ENCODE data around the gene USP17L12. TPM values are rescaled to one million over a fixed set of nuclear protein-coding genes. Genes with fewer than 3 reads are reported as not detected.
"Not testable (repeated sequence)": the region's sequence is repeated elsewhere in the genome, so short reads cannot be mapped to it uniquely, and the experiment has no call there.

USP17L12 gene
- total RNA-seq: not detected
- polyA plus RNA-seq (2013, experiment 1 of 2): not detected
- polyA plus RNA-seq (2013, experiment 2 of 2): not detected
- total RNA-seq: 0 reads per million in 172 experiments

GRCh38 chr4:9219852-9220251 lies at the start of gene USP17L12:
Gene USP17L12 (plus strand): TSS chr4:9220152. CDS start chr4:9220152, 0 bp downstream.
- H3K4me3 ChIP-seq (ENCODE audit: low read length); DNase-seq; CTCF ChIA-PET; H3K4me1 ChIP-seq (ENCODE audit: insufficient read depth, low read length); ATAC-seq (ENCODE audit: poor library complexity); H3K4me3 Mint-ChIP-seq; POLR2A ChIA-PET; H3K36me3 ChIP-seq (ENCODE audit: insufficient read depth, low read length); H3K4me1 Mint-ChIP-seq (ENCODE audit: low read depth); H3K27me3 ChIP-seq (ENCODE audit: control insufficient read depth in 1 of 2, insufficient read depth in 2 of 2, low read length in 2 of 2); H3K27ac Mint-ChIP-seq; H3K9me3 ChIP-seq (ENCODE audit: control insufficient read depth in 1 of 2, insufficient read depth in 1 of 2, low read length in 2 of 2); H3K27ac ChIP-seq (ENCODE audit: low read depth in 1 of 2, low read length in 2 of 2); H3K9me3 Mint-ChIP-seq; H3K36me3 Mint-ChIP-seq (ENCODE audit: low read depth); H3K27me3 Mint-ChIP-seq; intact Hi-C loops (cut with DNase I, micrococcal nuclease): not testable (repeated sequence)

GRCh38 chr4:9210357-9210756 lies 9.6 kb upstream of the USP17L12 start, which contains the start of gene USP17L10:
Gene USP17L10 (plus strand): TSS chr4:9210657. CDS start chr4:9210657, 0 bp downstream.
- intact Hi-C loops (cut with DNase I, micrococcal nuclease); H3K4me3 Mint-ChIP-seq; H3K4me3 ChIP-seq (ENCODE audit: low read length); H3K9me3 Mint-ChIP-seq; DNase-seq; CTCF ChIA-PET; H3K36me3 ChIP-seq (ENCODE audit: insufficient read depth, low read length); H3K27me3 ChIP-seq (ENCODE audit: control insufficient read depth in 1 of 2, insufficient read depth in 2 of 2, low read length in 2 of 2); H3K36me3 Mint-ChIP-seq (ENCODE audit: low read depth); POLR2A ChIA-PET; H3K4me1 ChIP-seq (ENCODE audit: insufficient read depth, low read length); H3K9me3 ChIP-seq (ENCODE audit: control insufficient read depth in 1 of 2, insufficient read depth in 1 of 2, low read length in 2 of 2); ATAC-seq (ENCODE audit: poor library complexity); H3K27ac ChIP-seq (ENCODE audit: low read depth in 1 of 2, low read length in 2 of 2); H3K4me1 Mint-ChIP-seq (ENCODE audit: low read depth); H3K27me3 Mint-ChIP-seq; H3K27ac Mint-ChIP-seq: not testable (repeated sequence)

- H3K27me3 Mint-ChIP-seq; CTCF ChIA-PET; H3K27ac Mint-ChIP-seq; intact Hi-C loops (cut with DNase I, micrococcal nuclease); H3K36me3 ChIP-seq (ENCODE audit: insufficient read depth, low read length); POLR2A ChIA-PET; H3K4me3 ChIP-seq (ENCODE audit: low read length); H3K4me1 Mint-ChIP-seq (ENCODE audit: low read depth); H3K4me3 Mint-ChIP-seq; H3K36me3 Mint-ChIP-seq (ENCODE audit: low read depth); H3K27ac ChIP-seq (ENCODE audit: low read depth in 1 of 2, low read length in 2 of 2); H3K4me1 ChIP-seq (ENCODE audit: insufficient read depth, low read length); H3K9me3 ChIP-seq (ENCODE audit: control insufficient read depth in 1 of 2, insufficient read depth in 1 of 2, low read length in 2 of 2); ATAC-seq (ENCODE audit: poor library complexity); H3K9me3 Mint-ChIP-seq; H3K27me3 ChIP-seq (ENCODE audit: control insufficient read depth in 1 of 2, insufficient read depth in 2 of 2, low read length in 2 of 2): not testable (repeated sequence)
- DNase-seq: peak in 1 of 14 experiments; percentile 3
Observed at GRCh38 chr4:9214701-9215100, 5.3 kb upstream of the USP17L12 start.

- H3K4me3 Mint-ChIP-seq; ATAC-seq (ENCODE audit: poor library complexity); H3K27me3 ChIP-seq (ENCODE audit: control insufficient read depth in 1 of 2, insufficient read depth in 2 of 2, low read length in 2 of 2); DNase-seq; H3K36me3 ChIP-seq (ENCODE audit: insufficient read depth, low read length); CTCF ChIA-PET; H3K4me1 Mint-ChIP-seq (ENCODE audit: low read depth); H3K4me1 ChIP-seq (ENCODE audit: insufficient read depth, low read length); H3K9me3 Mint-ChIP-seq; H3K27me3 Mint-ChIP-seq; POLR2A ChIA-PET; H3K36me3 Mint-ChIP-seq (ENCODE audit: low read depth); intact Hi-C loops (cut with DNase I, micrococcal nuclease); H3K27ac Mint-ChIP-seq; H3K4me3 ChIP-seq (ENCODE audit: low read length); H3K27ac ChIP-seq (ENCODE audit: low read depth in 1 of 2, low read length in 2 of 2); H3K9me3 ChIP-seq (ENCODE audit: control insufficient read depth in 1 of 2, insufficient read depth in 1 of 2, low read length in 2 of 2): not testable (repeated sequence)
Observed at GRCh38 chr4:9215105-9215504, 4.8 kb upstream of the USP17L12 start, which contains the start of gene USP17L11. Gene USP17L11 (plus strand): TSS chr4:9215405. CDS start chr4:9215405, 0 bp downstream.

- intact Hi-C loops (cut with DNase I, micrococcal nuclease); H3K36me3 ChIP-seq (ENCODE audit: insufficient read depth, low read length); POLR2A ChIA-PET; H3K4me3 ChIP-seq (ENCODE audit: low read length); H3K36me3 Mint-ChIP-seq (ENCODE audit: low read depth); ATAC-seq (ENCODE audit: poor library complexity); CTCF ChIA-PET; H3K4me3 Mint-ChIP-seq; H3K27me3 Mint-ChIP-seq; DNase-seq; H3K27ac Mint-ChIP-seq; H3K4me1 Mint-ChIP-seq (ENCODE audit: low read depth); H3K27me3 ChIP-seq (ENCODE audit: control insufficient read depth in 1 of 2, insufficient read depth in 2 of 2, low read length in 2 of 2); H3K9me3 Mint-ChIP-seq; H3K9me3 ChIP-seq (ENCODE audit: control insufficient read depth in 1 of 2, insufficient read depth in 1 of 2, low read length in 2 of 2); H3K4me1 ChIP-seq (ENCODE audit: insufficient read depth, low read length); H3K27ac ChIP-seq (ENCODE audit: low read depth in 1 of 2, low read length in 2 of 2): not testable (repeated sequence)
Observed at GRCh38 chr4:9224596-9224995, 4.6 kb downstream of the USP17L12 start, which contains the start of gene USP17L13. Gene USP17L13 (plus strand): TSS chr4:9224896. CDS start chr4:9224896, 0 bp downstream.

- H3K4me3 ChIP-seq (ENCODE audit: low read length); CTCF ChIA-PET; H3K4me1 Mint-ChIP-seq (ENCODE audit: low read depth); ATAC-seq (ENCODE audit: poor library complexity); H3K27me3 ChIP-seq (ENCODE audit: control insufficient read depth in 1 of 2, insufficient read depth in 2 of 2, low read length in 2 of 2); H3K27me3 Mint-ChIP-seq; H3K27ac Mint-ChIP-seq; H3K9me3 Mint-ChIP-seq; H3K36me3 ChIP-seq (ENCODE audit: insufficient read depth, low read length); H3K9me3 ChIP-seq (ENCODE audit: control insufficient read depth in 1 of 2, insufficient read depth in 1 of 2, low read length in 2 of 2); H3K4me3 Mint-ChIP-seq; H3K36me3 Mint-ChIP-seq (ENCODE audit: low read depth); H3K4me1 ChIP-seq (ENCODE audit: insufficient read depth, low read length); intact Hi-C loops (cut with DNase I, micrococcal nuclease); H3K27ac ChIP-seq (ENCODE audit: low read depth in 1 of 2, low read length in 2 of 2); POLR2A ChIA-PET: not testable (repeated sequence)
- DNase-seq: peak in 1 of 14 experiments; percentile 24
Observed at GRCh38 chr4:9230249-9230648, 10.3 kb downstream of the USP17L12 start.

- CTCF ChIA-PET; H3K27ac ChIP-seq (ENCODE audit: low read depth in 1 of 2, low read length in 2 of 2); H3K4me3 Mint-ChIP-seq; ATAC-seq (ENCODE audit: poor library complexity); H3K9me3 ChIP-seq (ENCODE audit: control insufficient read depth in 1 of 2, insufficient read depth in 1 of 2, low read length in 2 of 2); H3K27ac Mint-ChIP-seq; H3K9me3 Mint-ChIP-seq; H3K27me3 Mint-ChIP-seq; H3K4me1 ChIP-seq (ENCODE audit: insufficient read depth, low read length); H3K27me3 ChIP-seq (ENCODE audit: control insufficient read depth in 1 of 2, insufficient read depth in 2 of 2, low read length in 2 of 2); DNase-seq; H3K36me3 ChIP-seq (ENCODE audit: insufficient read depth, low read length); POLR2A ChIA-PET; H3K4me1 Mint-ChIP-seq (ENCODE audit: low read depth); H3K4me3 ChIP-seq (ENCODE audit: low read length); H3K36me3 Mint-ChIP-seq (ENCODE audit: low read depth); intact Hi-C loops (cut with DNase I, micrococcal nuclease): not testable (repeated sequence)
Observed at GRCh38 chr4:9234085-9234484, 14.1 kb downstream of the USP17L12 start, which contains the start of gene USP17L15. Gene USP17L15 (plus strand): TSS chr4:9234385. CDS start chr4:9234385, 0 bp downstream.

Measured in CD4-positive, alpha-beta T cell (primary cell).